GM19023 (cell line): ENCODE data around the gene ATP13A4.

Experiments used
- ATAC-seq: cut with Tn5 transposase; IDR thresholded peaks from one replicate; pipeline ENCODE4 v1.9.1; 2021; ENCODE audit warnings: mild to moderate bottlenecking, moderate library complexity; ENCODE audit not compliant: unreplicated experiment

Gene ATP13A4

GRCh38 chr3:193407688-193408087 is 147.0 kb downstream of the ATP13A4 start:
- ATAC-seq, result no peak

GRCh38 chr3:193407112-193407511 is 147.6 kb downstream of the ATP13A4 start:
- ATAC-seq, result no peak

GRCh38 chr3:193403307-193403706 is 151.4 kb downstream of the ATP13A4 start:
- ATAC-seq, result no peak

GRCh38 chr3:193400304-193400703 is 154.4 kb downstream of the ATP13A4 start:
- no peak for ATAC-seq

GRCh38 chr3:193396451-193397244 is 158.0 kb downstream of the ATP13A4 start:
- no peak for ATAC-seq

- no peak for ATAC-seq
These were observed 162.8 kb downstream of the ATP13A4 start for GRCh38 chr3:193391902-193392301.

- no peak for ATAC-seq
These were observed 165.4 kb downstream of the ATP13A4 start for GRCh38 chr3:193389335-193389734.

- ATAC-seq, result no peak
These were observed 166.3 kb downstream of the ATP13A4 start for GRCh38 chr3:193388361-193388760.

- no peak for ATAC-seq
These were observed 167.1 kb downstream of the ATP13A4 start for GRCh38 chr3:193387596-193387995.

- no peak for ATAC-seq
These were observed 176.0 kb downstream of the ATP13A4 start, which contains the start of gene ATP13A5 for GRCh38 chr3:193378706-193379105. Gene ATP13A5, minus strand, starts transcription at chr3:193378753. Its CDS starts 28 bp downstream, at chr3:193378725.

GRCh38 chr3:193377591-193377990 is 177.1 kb downstream of the ATP13A4 start:
- ATAC-seq, result no peak

GRCh38 chr3:193375614-193376013 is 179.1 kb downstream of the ATP13A4 start:
- ATAC-seq, result no peak

- ATAC-seq, result no peak
These were observed 181.9 kb downstream of the ATP13A4 start for GRCh38 chr3:193372783-193373182.

GRCh38 chr3:193367868-193368267 is 186.8 kb downstream of the ATP13A4 start:
- ATAC-seq, result no peak

- ATAC-seq, result no peak
These were observed 197.4 kb downstream of the ATP13A4 start for GRCh38 chr3:193357291-193357690.

- ATAC-seq, result no peak
These were observed 200.3 kb downstream of the ATP13A4 start for GRCh38 chr3:193354423-193354822.
